Colonic mucosa (tissue), 4 donors: Measurements from ENCODE around the gene KLF4. TPM values are rescaled to one million over a fixed set of nuclear protein-coding genes. Genes with fewer than 3 reads are reported as not detected.
"Not testable (repeated sequence)": the region's sequence is repeated elsewhere in the genome, so short reads cannot be mapped to it uniquely, and the experiment has no call there.

Experiments
- DNase-seq: peaks from one replicate; pipeline ENCODE4 v3.0.0-alpha.2; 2020
- H3K27ac ChIP-seq: fragments of 200-600 bp; one replicate; pipeline ENCODE4 v1.8.0; 2021
- H3K27me3 ChIP-seq: fragments of 200-600 bp; one replicate; pipeline ENCODE4 v1.8.0; 2021
- H3K36me3 ChIP-seq: fragments of 200-600 bp; one replicate; pipeline ENCODE4 v1.8.0; 2021
- H3K4me1 ChIP-seq: fragments of 200-600 bp; one replicate; pipeline ENCODE4 v1.8.0; 2021; ENCODE audit warnings: mild to moderate bottlenecking
- H3K4me3 ChIP-seq: fragments of 200-600 bp; one replicate; pipeline ENCODE4 v1.8.0; 2021
- H3K9ac ChIP-seq, 2 donors: one replicate each; pipeline ENCODE4 v1.7.0; 2013; ENCODE audit warnings: control low read depth in 2 of 2, low read depth in 2 of 2, low read length in 2 of 2
- H3K9me3 ChIP-seq: fragments of 200-600 bp; one replicate; pipeline ENCODE4 v1.8.0; 2021
- CTCF ChIP-seq: fragments of 200-600 bp; IDR thresholded peaks from one replicate; pipeline ENCODE4 v1.8.0; 2022; ENCODE audit warnings: antibody characterized with exemption, mild to moderate bottlenecking
- intact Hi-C: fragments of 100-400 bp; cut with DNase I; formaldehyde crosslinking; loops from one replicate; pipeline ENCODE4 v1.14.1; 2022
- total RNA-seq, 2 donors: library from RNA; stranded (reverse); fragmentation: NEBNext Ultra II Directional in 1 of 2; extraction: Animal tissue kit (Norgen Biotek cat#: 25700) in 1 of 2; gene quantifications; one replicate each; pipeline ENCODE4 v1.2.1, GENCODE V29; 2021
- donor health status: healthy.
- donor health status: DM: no; HTN: no; CAD: no.
- donor health status: DM: no; HTN: no; CAD: no.

The KLF4 gene
- total RNA-seq, 2 donors from 2014 or later: 209 to 398 TPM

- no peak overlapping the region for H3K4me3 ChIP-seq
- no peaks in the 10 kb centered on the region for H3K36me3 ChIP-seq
- no peaks in the 10 kb centered on the region for H3K9me3 ChIP-seq
- H3K27me3 ChIP-seq: no peaks in the 10 kb centered on the region
- H3K9ac ChIP-seq: no peak overlapping the region
- no peak for TF ChIP-seq CTCF
- no peaks in the 10 kb centered on the region for H3K4me1 ChIP-seq
- no peak for DNase-seq
- intact Hi-C loops: no loop called here
- no peak overlapping the region for H3K27ac ChIP-seq
These were observed 12.9 kb upstream of the KLF4 start for GRCh38 chr9:107502464-107502863.

DNA sequence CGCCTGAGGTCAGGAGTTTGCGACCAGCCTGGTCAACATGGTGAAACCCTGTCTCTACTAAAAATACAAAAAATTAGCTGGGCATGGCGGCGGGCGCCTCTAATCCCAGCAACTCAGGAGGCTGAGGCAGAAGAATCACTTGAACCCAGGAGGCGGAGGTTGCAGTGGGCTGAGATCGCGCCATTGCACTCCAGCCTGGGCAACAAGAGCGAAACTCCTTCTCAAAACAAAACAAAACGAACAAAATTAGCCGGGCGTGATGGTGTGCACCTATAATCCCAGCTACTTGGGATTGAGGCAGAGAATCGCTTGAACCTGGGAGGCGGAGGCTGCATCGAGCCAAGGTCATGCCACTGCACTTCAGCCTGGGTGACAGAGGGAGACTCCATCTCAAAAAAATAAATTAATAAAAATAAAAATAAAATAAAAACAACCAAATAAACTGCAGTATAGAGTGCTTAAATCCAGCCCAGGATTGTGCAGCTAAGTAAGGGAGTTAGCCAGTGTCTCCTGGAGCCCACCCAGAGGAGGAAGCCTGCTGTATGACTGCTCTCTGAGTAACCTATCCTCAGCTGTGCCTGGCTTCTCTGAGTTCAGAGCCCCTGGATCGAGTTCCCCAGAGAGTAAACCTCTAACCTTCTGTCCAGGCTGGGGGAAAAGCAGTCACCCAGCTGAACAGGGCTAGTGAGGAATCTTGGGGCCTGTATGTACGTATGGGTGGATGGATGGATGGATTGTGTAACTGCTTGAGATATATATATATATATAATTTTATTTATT, 11.0 kb upstream of the KLF4 start:
- H3K9me3 ChIP-seq, H3K27ac ChIP-seq, H3K27me3 ChIP-seq, intact Hi-C loops, DNase-seq, H3K36me3 ChIP-seq, H3K4me1 ChIP-seq, H3K4me3 ChIP-seq, H3K9ac ChIP-seq: not testable (repeated sequence)

- no peak for TF ChIP-seq CTCF
- DNase-seq: no peak
- intact Hi-C loops: no loop called here
- Histone ChIP-seq H3K9me3 (no peaks in the 10 kb centered on the region), H3K4me3 (no peak overlapping the region), H3K36me3 (no peaks in the 10 kb centered on the region), H3K27me3 (no peaks in the 10 kb centered on the region), H3K9ac (no peak overlapping the region), H3K4me1 (no peaks in the 10 kb centered on the region), H3K27ac (no peak overlapping the region)
These were observed 7.4 kb upstream of the KLF4 start for GRCh38 chr9:107496976-107497375.

- H3K4me3 ChIP-seq: no peak overlapping the region
- no peak for DNase-seq
- no peak overlapping the region for H3K9ac ChIP-seq
- H3K9me3 ChIP-seq: no peaks in the 10 kb centered on the region
- intact Hi-C loops: loop anchor here (5.0 kb wide), 1 partner anchor 90 kb away; no protein-coding TSS in a partner anchor
- no peaks in the 10 kb centered on the region for H3K27me3 ChIP-seq
- H3K36me3 ChIP-seq: no peaks in the 10 kb centered on the region
- no peak for TF ChIP-seq CTCF
- H3K4me1 ChIP-seq: no peaks in the 10 kb centered on the region
- peak overlapping the region; percentile 18 for H3K27ac ChIP-seq
These were observed 2.9 kb upstream of the KLF4 start for GRCh38 chr9:107492381-107492970.

- peak; percentile 49 for DNase-seq
- H3K27me3 ChIP-seq: no peaks in the 10 kb centered on the region
- intact Hi-C loops: loop anchor here (5.0 kb wide), 1 partner anchor 91 kb away; no protein-coding TSS in a partner anchor
- no peak for TF ChIP-seq CTCF
- H3K27ac ChIP-seq: peak overlapping the region; percentile 90
- no peaks in the 10 kb centered on the region for H3K36me3 ChIP-seq
- H3K9ac ChIP-seq: peak overlapping the region; percentile 93 to 98
- H3K4me1 ChIP-seq: no peaks in the 10 kb centered on the region
- no peaks in the 10 kb centered on the region for H3K9me3 ChIP-seq
- peak overlapping the region; percentile 60 for H3K4me3 ChIP-seq
These were observed 1.8 kb upstream of the KLF4 start for GRCh38 chr9:107491081-107492053.

DNA sequence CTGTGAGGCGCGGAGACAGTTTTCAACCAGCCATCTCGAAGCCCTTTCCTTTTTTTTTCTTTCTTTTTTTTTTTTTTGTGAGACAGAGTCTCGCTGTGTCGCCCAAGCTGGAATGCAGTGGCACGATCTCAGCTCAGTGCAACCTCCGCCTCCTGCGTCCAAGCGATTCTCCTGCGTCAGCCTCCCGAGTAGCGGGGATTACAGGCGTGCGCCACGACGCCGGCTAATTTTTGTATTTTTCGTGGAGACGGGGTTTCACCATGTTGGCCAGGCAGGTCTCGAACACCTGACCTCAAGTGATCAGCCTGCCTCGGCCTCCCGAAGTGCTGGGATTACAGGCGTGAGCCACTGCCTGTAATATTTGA, 1.0 kb upstream of the KLF4 start:
- Histone ChIP-seq H3K4me3 (peak overlapping the region; percentile 60), H3K9ac (peak overlapping the region; percentile 93 to 98), H3K27ac (peak overlapping the region; percentile 90)
- intact Hi-C loops: loop anchor here (5.0 kb wide), 1 partner anchor 92 kb away; no protein-coding TSS in a partner anchor
- not testable (repeated sequence) for H3K27me3 ChIP-seq, H3K36me3 ChIP-seq, H3K9me3 ChIP-seq, H3K4me1 ChIP-seq
- peak; percentile 39 for DNase-seq
